GM19397 (cell line): ENCODE data around the gene CAMTA1.

Experiments used
- ATAC-seq: cut with Tn5 transposase; IDR thresholded peaks from one replicate; pipeline ENCODE4 v1.9.1; 2021; ENCODE audit warnings: mild to moderate bottlenecking, moderate library complexity; ENCODE audit not compliant: unreplicated experiment

CAMTA1 gene

GRCh38 chr1:7795406-7795805 is 1010.2 kb downstream of the CAMTA1 start:
- ATAC-seq, result no peak

GRCh38 chr1:7805460-7805859 is 1020.2 kb downstream of the CAMTA1 start:
- ATAC-seq, result no peak

GRCh38 chr1:7808253-7808844 is 1023.1 kb downstream of the CAMTA1 start:
- ATAC-seq, result no peak

GRCh38 chr1:7809742-7810141 is 1024.5 kb downstream of the CAMTA1 start:
- ATAC-seq, result no peak

GRCh38 chr1:7810395-7810794 is 1025.1 kb downstream of the CAMTA1 start:
- ATAC-seq, result no peak

GRCh38 chr1:7811476-7811875 is 1026.2 kb downstream of the CAMTA1 start:
- no peak for ATAC-seq

GRCh38 chr1:7813677-7814373 is 1028.6 kb downstream of the CAMTA1 start:
- ATAC-seq, result no peak
